ENCODE measurements around the gene C1QTNF9B. TPM values are rescaled to one million over a fixed set of nuclear protein-coding genes. Genes with fewer than 3 reads are reported as not detected.

Gene C1QTNF9B
- total RNA-seq, 4 donors from 2014 or later = 0.27 to 1.1 (median 0.58) TPM; not detected in 1

- ATAC-seq = no peak
- Histone ChIP-seq H3K27ac (no peak overlapping the region), H3K36me3 (no peaks in the 10 kb centered on the region), H3K9me3 (no peaks in the 10 kb centered on the region), H3K4me1 (peaks cover 0 to 5% of the 10 kb centered on the region in 2 donors), H3K4me3 (no peak overlapping the region), H3K27me3 (no peaks in the 10 kb centered on the region)
- in situ Hi-C loops (cut with MboI; ENCODE audit: low sequenced_read_pairs in 4 of 4) = no loop called here
- TF ChIP-seq, protein P1, sequence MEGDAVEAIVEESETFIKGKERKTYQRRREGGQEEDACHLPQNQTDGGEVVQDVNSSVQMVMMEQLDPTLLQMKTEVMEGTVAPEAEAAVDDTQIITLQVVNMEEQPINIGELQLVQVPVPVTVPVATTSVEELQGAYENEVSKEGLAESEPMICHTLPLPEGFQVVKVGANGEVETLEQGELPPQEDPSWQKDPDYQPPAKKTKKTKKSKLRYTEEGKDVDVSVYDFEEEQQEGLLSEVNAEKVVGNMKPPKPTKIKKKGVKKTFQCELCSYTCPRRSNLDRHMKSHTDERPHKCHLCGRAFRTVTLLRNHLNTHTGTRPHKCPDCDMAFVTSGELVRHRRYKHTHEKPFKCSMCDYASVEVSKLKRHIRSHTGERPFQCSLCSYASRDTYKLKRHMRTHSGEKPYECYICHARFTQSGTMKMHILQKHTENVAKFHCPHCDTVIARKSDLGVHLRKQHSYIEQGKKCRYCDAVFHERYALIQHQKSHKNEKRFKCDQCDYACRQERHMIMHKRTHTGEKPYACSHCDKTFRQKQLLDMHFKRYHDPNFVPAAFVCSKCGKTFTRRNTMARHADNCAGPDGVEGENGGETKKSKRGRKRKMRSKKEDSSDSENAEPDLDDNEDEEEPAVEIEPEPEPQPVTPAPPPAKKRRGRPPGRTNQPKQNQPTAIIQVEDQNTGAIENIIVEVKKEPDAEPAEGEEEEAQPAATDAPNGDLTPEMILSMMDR (IDR thresholded peaks at IDR 0.05 in 4 of 5, conservative IDR thresholded peaks at IDR 0.05 in 1 of 5) = no peak
- no peak for DNase-seq
- intact Hi-C loops (cut with DNase I; ENCODE audit: low total_unique reads) = no loop called here
Measured at GRCh38 chr13:23845105-23845725, 52.1 kb downstream of the C1QTNF9B start.

- Histone ChIP-seq H3K36me3 (no peaks in the 10 kb centered on the region), H3K4me3 (no peak overlapping the region), H3K9me3 (no peaks in the 10 kb centered on the region), H3K27ac (no peak overlapping the region), H3K4me1 (peaks cover under 1 to 6% of the 10 kb centered on the region in 2 donors), H3K27me3 (no peaks in the 10 kb centered on the region)
- in situ Hi-C loops (cut with MboI; ENCODE audit: low sequenced_read_pairs in 4 of 4) (no loop called here), intact Hi-C loops (cut with DNase I; ENCODE audit: low total_unique reads) (no loop called here)
- ATAC-seq (no peak), DNase-seq (no peak)
- TF ChIP-seq POLR2A (IDR thresholded peaks at IDR 0.05) = no peak
- TF ChIP-seq, protein P1 (IDR thresholded peaks at IDR 0.05 in 4 of 5, conservative IDR thresholded peaks at IDR 0.05 in 1 of 5) = no peak
Measured at GRCh38 chr13:23844132-23844531, 53.2 kb downstream of the C1QTNF9B start.

DNA sequence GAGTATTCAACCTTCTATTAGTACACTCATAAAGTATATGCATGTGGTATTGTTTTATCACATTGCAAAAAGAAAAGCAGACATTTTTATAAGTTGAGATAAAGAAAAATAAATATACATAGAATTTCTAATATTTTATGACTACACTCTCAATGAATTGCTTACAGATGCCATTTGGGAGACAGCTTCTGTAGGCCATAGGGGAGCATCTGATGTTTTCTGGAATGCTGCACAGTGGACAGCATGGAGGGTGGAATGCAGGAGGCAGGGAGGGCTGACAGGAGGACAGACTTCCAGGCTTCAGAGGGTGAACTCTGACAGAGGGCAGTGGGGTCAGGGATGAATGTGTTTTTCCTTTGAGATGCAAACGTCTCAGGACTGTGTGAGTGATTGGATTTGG, 53.9 kb downstream of the C1QTNF9B start:
- Histone ChIP-seq H3K27me3 (no peaks in the 10 kb centered on the region), H3K27ac (no peak overlapping the region), H3K36me3 (no peaks in the 10 kb centered on the region), H3K4me3 (no peak overlapping the region), H3K9me3 (no peaks in the 10 kb centered on the region), H3K4me1 (peaks cover 7 to 11% of the 10 kb centered on the region in 2 donors)
- DNase-seq = no peak
- no peak for ATAC-seq
- no peak for TF ChIP-seq POLR2A (IDR thresholded peaks at IDR 0.05)
- TF ChIP-seq, protein P1 (IDR thresholded peaks at IDR 0.05 in 4 of 5, conservative IDR thresholded peaks at IDR 0.05 in 1 of 5) = no peak
- in situ Hi-C loops (cut with MboI; ENCODE audit: low sequenced_read_pairs in 4 of 4) = no loop called here
- intact Hi-C loops (cut with DNase I; ENCODE audit: low total_unique reads) = no loop called here

DNA sequence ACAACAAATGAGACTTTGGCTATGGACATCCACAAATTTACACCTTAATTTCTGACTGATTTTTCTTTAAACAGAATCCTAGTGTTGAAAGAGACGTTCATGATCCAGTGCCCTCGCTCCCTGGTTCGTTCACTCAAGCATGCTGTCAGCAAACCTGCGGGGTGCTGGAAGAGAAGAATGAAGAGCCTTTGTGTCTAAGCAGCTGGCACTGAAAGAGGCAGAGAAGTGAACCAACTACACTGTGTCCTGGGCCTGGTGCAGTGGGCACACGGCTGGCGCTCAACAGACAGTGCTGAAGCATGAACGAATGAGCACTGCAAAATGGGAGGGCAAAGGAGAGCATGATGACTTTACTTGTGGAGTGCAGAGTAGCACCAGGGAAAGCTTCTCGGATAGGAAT, 54.9 kb downstream of the C1QTNF9B start:
- Histone ChIP-seq H3K36me3 (peaks cover 0 to under 1% of the 10 kb centered on the region in 2 donors), H3K27ac (no peak overlapping the region), H3K4me1 (peaks cover 6 to 9% of the 10 kb centered on the region in 2 donors), H3K27me3 (no peaks in the 10 kb centered on the region), H3K9me3 (no peaks in the 10 kb centered on the region), H3K4me3 (no peak overlapping the region)
- in situ Hi-C loops (cut with MboI; ENCODE audit: low sequenced_read_pairs in 4 of 4) = no loop called here
- no peak for TF ChIP-seq POLR2A (IDR thresholded peaks at IDR 0.05)
- TF ChIP-seq, protein P1 (IDR thresholded peaks at IDR 0.05 in 4 of 5, conservative IDR thresholded peaks at IDR 0.05 in 1 of 5) = no peak
- ATAC-seq (no peak), DNase-seq (no peak)
- intact Hi-C loops (cut with DNase I; ENCODE audit: low total_unique reads) = no loop called here

Other genes with a start within 250 kb of the C1QTNF9B start
- gene MIPEP, start 8.1 kb downstream of the C1QTNF9B start, total RNA-seq = 10 to 100 TPM in 3 of 4 donors, 1 to 10 TPM in 1; 9.2 to 23.1 (median 14.0) TPM

Data from gastrocnemius medialis (tissue), 4 donors.